NCI-H2107 (cell line): ENCODE measurements around the gene SOBP.

Experiments used
- DNase-seq: peaks from one replicate; lab custom pipeline; 2025; lab: John Stamatoyannopoulos, UW

Gene SOBP

DNA sequence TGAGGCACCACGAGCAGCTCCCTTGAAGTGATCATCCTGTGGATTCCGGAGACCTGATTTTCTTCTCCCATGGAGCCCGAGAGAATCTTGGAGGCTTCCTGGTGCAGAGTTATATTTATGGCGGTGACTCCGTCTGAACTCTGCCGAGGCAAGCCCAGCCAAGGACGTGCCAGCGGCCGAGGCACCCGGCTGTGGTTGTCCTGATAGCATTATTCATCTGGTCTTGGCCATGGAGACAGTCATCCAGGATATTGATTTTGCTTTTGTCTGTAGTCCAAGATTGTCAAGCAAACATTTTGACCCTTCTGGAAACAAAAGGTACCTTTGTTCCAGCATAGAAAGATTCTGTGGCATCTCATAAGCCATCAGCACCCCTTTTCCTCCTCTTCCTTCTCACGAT lies 170.9 kb downstream of the SOBP start:
- DNase-seq: no peak

GRCh38 chr6:107661291-107661690 lies 171.4 kb downstream of the SOBP start:
- no peak for DNase-seq

DNA sequence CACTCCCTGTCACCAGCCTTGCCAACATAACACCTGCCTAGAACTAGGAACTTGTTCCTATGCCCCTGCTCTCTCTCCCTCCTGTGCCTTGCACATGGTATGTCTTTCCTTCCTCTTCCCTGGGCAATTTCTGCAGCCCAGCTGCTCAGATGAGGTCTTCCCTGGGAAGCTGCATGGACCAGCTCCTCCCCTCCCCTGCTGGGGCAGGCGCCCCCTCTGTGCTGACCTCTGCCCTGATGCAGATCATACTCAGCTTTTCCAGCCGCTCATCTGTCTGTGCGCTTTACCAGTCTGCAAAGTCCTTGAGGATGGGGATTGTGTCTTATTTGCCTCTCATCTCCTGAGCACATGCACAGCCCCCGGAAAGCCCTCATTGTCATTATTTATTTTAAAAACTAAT lies 172.4 kb downstream of the SOBP start:
- DNase-seq: no peak

DNA sequence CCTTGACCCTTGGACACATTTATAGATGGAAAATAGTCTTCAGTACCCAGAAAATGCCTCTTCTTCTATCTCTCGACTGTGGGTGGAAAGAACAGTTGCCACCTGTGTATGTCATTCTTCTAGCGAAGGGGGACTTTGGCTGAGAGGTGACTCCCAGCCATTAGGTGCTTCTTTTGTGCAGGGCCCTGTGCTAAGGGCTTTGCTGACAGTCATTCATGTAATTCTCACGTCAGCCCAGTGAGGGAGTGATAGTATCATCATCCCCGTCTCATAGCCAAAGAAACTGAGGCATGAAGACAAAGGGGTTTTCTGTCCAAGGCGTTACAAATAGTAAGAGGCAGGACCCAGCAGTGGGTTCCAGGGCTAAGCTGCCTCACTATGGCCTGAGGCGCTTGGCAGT lies 173.4 kb downstream of the SOBP start:
- no peak for DNase-seq

DNA sequence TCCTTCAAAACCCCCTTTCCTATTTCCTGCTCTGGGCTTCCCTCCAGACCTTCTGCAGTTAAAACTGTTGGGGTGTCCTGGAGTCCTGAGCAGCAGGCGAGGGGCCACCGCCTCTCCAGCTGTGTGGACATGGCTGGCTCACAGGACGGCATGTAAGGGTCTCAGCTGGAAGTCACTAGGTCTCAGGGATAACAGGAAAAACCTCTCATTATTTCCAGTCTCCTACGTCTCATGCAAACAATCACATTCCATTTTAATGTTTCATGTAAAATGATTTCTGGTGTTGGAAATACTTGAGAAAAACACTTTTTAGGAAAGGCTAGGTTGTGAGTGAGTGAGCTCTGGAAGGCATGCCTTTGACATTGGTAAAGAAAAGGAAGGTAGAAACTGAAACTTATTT lies 175.5 kb downstream of the SOBP start:
- no peak for DNase-seq

DNA sequence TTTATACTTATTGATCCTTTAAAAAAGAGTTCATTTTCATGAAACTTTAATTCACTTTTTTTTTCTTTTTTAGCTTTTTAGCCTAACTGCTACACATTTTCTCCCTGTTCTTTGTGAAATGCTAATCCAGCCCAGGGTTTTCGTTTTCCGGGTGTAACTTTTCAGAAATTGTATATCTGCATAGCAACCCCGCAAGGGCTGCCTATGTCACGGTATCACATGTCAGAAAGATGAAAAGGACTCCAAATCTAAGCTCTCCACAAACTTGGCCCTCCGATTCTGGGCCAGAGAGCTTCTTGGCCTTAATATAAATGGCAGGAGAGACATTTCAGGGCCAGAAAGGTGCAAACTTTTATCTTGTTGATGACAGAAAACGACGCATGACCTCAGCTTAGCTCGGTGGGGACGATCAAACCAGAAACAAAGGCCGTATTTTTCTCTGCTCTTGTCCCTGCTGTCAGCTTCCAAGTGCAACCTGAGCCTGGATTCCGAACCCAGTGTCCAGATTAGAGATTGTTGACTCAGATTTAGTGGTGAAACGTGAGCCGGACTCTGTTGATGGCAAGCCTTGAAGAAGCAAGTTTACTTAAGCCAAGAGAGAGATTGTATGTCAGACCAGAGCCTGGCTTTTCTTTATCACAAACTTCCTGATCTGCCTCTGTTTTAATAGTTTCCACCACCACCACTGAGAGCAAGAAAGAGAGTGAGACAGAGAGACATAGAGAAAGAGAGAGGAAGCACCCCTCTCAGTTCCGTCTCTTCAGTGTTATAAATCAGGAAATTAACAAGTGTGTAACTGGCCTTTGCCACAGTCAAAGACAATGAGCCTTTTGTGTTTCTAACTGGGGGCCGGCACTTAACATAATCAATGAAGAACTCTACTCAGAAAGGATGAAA lies 176.4 kb downstream of the SOBP start:
- peak; percentile 61 for DNase-seq

GRCh38 chr6:107666981-107667601 lies 177.2 kb downstream of the SOBP start:
- DNase-seq: no peak

GRCh38 chr6:107667790-107668189 lies 177.9 kb downstream of the SOBP start:
- DNase-seq: peak; percentile 25

GRCh38 chr6:107668743-107669474 lies 179.0 kb downstream of the SOBP start:
- DNase-seq: no peak

DNA sequence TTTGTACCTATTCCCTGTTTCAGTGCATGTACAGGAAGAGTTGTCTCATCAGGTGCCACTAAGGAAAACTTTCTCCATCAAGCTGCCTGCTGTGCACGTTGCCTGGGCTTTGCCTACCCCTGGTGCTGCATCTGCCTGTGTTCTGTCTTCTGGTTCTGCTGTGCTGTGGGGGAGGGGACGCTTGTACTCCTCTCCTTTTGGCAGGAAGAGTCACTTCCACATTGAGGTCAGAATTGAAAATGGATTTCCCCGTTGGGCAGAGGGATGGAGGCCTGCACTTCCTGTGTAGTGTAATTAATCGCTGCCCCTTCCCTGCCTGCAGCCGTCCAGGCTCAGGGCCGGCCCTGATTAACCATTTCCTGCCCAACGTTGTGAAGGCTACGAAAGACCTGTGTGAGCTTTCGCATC lies 180.9 kb downstream of the SOBP start:
- DNase-seq: no peak

GRCh38 chr6:107673076-107673494 lies 183.2 kb downstream of the SOBP start:
- DNase-seq: no peak

DNA sequence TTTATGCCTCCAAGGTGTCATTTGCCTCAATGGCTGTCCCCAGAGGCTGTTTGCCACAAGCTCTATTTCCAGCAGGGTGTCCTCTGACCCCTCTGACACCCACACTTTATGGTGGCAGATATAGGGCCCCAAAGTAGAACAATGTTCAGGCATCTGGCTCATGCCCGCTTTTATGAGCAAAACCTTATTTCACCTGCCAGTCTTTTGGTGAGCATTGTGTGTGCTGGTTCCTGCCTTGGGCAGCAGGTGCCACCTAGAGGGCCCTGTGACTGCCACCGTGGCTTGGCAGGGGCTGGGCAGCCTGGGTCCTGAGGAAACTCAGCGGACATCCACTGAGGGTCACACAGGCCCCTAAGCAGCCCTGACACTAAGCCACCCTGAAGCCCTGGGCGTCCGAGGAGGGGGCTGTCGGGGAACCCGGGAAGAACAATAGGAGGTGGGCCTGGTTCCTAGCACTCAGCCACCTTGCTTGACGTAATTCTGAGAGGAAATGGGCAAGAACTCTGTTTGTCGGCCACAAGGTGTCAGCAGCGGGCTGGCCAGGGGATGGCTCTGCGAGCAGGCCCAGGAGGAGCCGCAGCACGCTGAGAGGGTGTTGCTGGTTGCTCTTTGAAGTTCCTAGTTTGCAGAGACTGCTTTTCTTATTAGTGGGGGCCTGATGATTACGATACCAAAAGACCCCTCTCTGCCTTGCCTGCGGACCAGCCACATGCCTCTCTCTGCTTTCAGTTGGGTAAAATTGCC lies 185.2 kb downstream of the SOBP start:
- peak; percentile 85 for DNase-seq

DNA sequence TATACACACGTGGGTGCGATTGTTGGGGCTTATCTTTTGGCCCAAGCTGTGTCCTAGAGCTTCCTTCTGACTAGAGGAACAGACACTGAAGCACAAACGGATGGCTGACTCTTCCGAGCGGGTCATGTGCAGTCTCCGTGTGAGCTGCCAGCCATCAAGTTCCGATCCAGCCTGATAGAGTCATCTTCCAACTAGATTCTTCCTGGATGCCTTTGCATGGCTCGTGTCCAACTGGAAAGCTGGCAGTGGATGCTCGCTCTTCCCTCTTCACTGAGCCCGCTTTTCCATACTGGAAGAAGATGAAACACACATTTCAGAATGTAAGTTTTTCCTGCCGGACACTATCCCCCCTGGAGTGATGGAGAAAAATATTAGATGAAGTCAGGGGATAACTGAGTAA lies 186.1 kb downstream of the SOBP start:
- no peak for DNase-seq

DNA sequence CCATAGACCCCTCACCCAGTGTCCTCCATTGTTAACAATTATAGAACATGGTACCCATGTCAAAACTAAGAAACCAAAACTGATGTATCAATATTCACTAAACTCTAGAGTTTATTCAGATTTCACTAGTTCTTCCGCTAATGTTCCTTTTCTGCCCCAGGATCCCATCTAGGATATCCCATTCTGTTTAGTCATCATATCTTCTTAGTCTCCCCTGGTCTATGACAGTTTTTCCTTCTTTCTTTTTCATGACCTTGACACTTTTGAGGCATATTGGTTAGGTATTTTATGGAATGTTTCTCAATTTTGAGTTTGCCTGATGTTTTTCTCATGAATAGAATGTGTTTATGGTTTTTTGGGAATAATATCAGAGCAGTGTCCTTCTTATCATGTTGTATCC lies 187.5 kb downstream of the SOBP start:
- no peak for DNase-seq

GRCh38 chr6:107679457-107679856 lies 189.5 kb downstream of the SOBP start:
- DNase-seq: no peak

- DNase-seq: no peak
Measured at GRCh38 chr6:107682721-107683120, 192.8 kb downstream of the SOBP start.

DNA sequence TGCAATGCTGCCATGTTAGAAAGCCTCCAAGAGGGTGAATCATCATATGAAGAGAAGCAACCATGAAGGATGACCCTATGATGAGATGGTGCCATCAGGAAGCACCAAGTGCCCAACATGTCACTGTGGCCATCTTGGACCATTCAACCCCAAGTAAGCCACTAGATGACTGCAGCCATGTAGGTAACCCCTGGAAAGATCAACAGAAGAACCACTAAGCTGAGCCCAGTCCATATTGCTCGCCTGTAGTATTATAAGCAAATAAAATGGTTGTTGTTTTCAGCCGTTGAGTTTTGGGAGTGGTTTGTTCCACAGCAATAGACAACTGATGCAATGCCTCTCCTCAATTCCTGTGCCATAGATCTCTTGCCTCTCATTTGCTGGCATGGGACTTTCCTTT lies 193.3 kb downstream of the SOBP start:
- DNase-seq: no peak

DNA sequence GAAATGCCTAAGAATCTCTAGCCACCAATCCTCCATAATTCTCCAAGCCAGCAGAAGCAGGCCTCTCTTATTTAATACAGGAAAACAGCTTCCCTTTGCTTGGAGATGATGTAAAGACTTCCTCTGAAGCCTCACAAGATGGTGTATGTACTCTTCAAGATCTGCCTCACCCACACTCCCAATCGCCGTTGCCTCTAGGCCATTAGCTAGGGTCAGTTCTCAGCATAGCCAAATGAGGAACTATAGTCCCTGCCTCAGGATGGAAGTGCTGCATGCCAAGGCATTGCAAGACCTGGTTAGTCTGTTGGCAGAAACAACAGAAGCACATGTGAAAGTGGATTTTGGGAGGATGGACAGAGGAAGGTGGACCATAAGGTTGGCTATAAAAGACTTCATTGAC lies 195.1 kb downstream of the SOBP start:
- no peak for DNase-seq

GRCh38 chr6:107689190-107689589 lies 199.3 kb downstream of the SOBP start:
- no peak for DNase-seq

DNA sequence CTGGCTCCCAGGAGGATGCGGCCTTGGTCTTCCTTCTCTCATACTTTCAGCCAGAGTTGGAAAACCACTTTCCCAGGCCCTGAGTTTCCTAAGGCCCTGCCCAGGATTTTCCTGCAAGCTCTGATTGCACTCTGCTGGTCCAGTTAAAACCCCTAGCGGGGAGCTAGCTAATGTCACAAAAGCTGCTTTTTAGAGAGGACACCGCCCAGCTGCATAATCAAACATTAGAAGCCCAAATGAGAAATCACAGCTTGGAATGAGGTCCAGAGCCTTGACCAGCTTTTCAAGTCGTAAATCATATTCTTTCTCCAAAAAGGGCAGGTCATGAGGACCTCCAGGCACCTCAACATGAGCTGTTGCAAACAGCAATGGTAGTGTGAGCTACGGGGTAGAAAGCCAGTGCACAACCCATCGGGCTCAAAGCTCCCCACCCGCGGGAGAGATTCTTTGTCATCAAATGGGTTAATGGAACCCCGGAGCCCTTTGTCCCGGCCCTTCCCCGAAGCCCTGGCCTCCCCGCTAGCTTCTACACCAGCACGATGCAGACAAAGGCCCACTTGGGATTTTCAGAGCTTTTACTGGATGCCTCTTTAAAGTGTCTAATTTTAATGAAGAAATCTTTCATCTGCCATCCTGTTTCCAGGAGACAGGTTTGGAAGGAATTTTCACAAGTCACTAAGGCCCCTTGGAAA lies 200.2 kb downstream of the SOBP start:
- no peak for DNase-seq

- DNase-seq: no peak
Measured at GRCh38 chr6:107690643-107691061, 200.7 kb downstream of the SOBP start.
